ENCODE data around the gene RNF130.

GRCh38 chr5:180105827-180106312 is 34.3 kb upstream of the RNF130 start:
- TF ChIP-seq CTCF (IDR thresholded peaks at IDR 0.05; ENCODE audit: low read depth, low read length) (no peak), EZH2phosphoT487 (IDR thresholded peaks at IDR 0.05; ENCODE audit: low read depth) (no peak)
